Activated T-cell treated with anti-CD3 and anti-CD28 coated beads for 1 hour (primary cell): Measurements from ENCODE around the gene CCDC181.

Source experiments
- DNase-seq: peaks from one replicate; pipeline ENCODE4 v3.0.0-alpha.2; 2020; ENCODE audit warnings: low read depth

Gene CCDC181

DNA sequence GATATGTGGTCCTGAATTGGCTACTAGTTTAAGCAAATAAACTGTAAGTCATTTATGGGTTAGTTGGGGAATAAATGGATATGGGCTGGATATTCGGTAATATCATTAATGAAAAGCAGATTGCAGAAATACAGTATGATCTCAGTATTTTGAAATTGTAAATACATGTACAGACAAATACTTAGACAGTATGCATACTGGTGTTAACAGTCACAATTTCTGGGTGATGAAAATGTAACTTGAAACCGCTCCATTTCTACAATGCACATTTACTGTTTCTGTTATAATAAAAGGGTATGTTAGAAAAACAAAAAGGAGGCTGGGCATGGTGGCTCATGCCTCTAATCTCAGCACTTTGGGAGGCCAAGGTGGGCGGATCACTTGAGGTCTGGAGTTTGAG, 31.3 kb downstream of the CCDC181 start:
- no peak for DNase-seq

DNA sequence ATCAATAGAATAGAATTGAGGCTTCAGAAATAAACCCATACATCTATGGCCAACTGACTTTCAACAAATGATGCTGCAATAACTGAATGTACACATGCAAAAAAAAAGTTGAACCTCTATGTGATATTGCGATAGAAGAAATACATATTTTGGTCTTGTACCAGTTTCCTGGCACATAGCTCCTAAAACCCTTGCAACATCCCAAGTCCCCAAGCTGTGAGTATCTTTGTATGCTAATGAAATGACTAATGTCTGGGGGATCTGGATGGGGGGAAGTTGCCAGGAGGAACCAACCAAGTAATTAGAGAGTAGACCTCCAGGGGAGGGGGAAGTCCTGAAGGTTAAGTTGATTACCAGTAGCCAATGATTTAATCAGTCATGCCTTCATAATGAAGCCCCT, 34.9 kb downstream of the CCDC181 start:
- no peak for DNase-seq

DNA sequence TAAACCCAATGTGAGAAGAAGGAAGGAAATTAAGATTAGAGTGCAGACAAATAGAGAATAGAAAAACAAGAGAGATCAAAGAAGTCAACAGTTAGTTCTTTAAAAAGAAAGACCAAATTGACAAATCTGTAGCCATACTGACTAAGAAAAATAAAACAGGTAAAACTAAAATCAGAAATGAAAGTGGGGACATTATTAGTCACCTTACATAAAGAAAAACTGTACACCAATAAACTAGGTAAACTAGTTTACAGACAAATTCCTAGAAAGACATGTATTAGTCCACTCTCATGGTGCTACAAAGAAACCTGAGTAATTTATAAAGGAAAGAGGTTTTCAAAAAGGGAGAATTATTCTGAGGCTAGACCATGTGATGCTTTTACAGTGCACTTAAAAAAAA, 37.0 kb downstream of the CCDC181 start:
- no peak for DNase-seq

DNA sequence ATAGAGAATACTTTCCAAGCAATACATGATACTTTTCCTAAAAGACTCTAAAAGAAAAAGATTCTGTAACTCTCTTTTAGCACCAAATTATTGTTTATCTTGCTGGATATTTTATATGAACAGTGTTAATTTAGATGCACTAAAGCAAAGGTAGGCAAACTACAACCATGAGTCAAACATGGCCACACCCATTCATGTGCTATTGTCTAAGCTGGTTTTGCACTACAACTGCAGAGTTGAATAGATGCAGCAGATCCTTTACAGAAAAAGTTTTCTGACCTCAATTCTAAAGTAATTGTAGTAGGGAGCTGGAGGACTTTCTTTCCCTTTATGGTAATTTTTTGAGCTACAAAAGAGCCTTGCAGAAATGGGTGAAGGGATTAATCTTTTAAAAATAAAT, 39.9 kb downstream of the CCDC181 start:
- no peak for DNase-seq

DNA sequence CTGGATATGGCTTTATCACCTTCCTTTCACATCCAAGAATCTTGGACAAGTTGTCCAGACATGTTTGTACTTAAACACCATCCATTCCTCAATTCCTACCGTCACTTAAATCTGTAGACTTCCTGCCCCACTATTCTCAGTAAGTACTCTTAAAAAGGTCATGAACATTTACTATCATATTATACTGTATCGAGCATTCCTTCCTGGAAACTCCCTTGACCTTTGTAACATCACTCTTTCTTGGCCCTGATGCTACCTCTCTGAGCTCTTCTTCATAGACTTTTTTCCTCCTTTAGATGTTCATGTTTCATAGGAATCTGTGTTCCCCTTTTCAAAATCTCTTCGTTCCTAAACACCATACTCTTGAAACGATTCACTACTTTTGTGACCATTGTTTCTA, 43.8 kb downstream of the CCDC181 start:
- no peak for DNase-seq

DNA sequence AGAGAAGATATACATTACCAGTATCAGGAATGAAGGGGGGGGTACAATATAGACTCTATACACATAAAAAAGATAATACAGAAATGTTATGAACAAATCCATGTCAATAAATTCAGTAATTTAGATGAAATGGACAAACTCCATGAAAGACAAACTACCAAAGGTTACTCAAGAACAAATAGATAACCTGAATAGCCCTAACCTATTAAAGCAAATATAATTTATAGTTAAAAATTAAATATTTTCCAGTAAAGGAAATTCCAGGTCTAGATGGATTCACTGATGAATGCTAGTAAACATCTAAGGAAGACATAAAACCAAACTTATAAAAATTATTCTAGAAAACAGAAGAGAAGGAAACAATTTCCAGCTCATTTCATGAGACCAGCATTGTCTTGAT, 46.1 kb downstream of the CCDC181 start:
- no peak for DNase-seq

DNA sequence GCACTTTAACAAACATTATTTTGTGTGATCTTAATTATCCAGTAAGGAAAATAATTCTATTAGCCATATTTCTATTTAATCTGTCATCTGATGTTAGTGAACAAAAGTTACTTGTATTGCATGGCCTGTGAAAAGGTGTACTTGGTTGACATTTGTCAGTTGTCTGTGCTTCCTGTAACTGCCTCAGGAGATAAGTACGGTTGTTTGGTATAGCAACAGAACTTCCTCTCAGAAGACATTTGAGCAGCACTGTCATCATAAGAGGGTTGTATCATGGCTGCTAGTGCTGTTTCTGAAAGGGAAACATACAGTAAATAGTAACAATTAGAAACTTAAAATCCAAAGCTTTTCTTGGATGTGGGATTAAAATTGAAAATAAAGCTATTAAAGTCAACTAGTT, 55.9 kb downstream of the CCDC181 start:
- no peak for DNase-seq

DNA sequence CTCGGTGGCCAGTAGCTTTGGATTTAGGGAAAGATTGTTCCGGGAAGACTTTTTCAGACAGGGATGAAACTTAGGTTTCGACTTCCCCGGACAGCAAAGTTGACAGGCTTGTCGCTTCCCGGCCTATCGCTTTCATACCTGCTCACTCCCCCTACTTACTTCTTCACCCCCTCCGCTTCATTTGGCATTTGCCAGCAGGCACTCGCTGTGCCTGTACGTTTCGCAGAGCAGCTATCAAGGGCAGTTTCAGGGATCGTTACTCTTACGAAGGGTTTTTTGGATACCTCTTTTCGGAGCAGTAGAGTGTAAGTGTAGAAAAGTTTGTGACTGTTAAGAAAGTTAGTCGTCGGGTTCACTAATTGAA, 58.9 kb downstream of the CCDC181 start:
- no peak for DNase-seq

DNA sequence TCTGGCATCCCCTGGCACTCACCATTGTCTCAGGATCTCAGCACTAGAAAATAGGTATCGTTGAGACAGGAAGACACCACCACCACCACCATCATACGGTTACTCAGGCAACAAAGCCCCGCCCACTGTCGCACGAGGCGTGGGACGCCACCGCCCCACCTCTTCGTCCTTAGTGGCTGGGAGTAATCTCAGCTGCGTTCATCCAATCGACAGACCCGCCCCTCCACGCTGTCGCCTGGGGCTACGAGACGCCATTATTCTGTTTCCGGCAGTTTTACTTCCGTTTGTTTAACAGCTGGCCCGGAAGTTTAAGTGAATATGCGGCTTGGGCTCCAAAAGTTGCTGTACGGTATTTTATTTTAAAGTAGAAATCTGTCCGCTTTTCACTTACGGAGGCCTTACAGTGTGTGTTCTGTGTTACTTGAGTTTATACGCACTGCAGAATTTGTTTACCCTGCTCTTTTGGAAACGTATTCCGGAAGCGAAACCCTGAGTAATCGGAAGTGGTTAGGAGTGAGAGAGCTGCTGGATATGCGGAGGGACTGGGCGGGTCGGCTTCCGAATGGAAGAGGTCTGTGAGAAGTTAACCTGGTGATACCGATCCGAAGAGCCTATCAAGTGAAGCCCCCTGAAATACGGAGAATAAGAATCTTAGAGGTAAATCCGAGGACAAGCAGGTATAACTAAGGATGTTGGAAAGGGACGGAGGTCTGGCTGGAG, 59.4 kb downstream of the CCDC181 start, which contains the start of the genes BLZF1 and NME7:
BLZF1 (plus strand) TSS at position 510 of the 720 bp plus-strand sequence. CDS start 1,328 bp downstream, outside the sequence.
NME7 (minus strand) TSS at position 112 of the 720 bp plus-strand sequence; CDS start at position 25, 87 bp downstream.
- DNase-seq, result peak; percentile 97

DNA sequence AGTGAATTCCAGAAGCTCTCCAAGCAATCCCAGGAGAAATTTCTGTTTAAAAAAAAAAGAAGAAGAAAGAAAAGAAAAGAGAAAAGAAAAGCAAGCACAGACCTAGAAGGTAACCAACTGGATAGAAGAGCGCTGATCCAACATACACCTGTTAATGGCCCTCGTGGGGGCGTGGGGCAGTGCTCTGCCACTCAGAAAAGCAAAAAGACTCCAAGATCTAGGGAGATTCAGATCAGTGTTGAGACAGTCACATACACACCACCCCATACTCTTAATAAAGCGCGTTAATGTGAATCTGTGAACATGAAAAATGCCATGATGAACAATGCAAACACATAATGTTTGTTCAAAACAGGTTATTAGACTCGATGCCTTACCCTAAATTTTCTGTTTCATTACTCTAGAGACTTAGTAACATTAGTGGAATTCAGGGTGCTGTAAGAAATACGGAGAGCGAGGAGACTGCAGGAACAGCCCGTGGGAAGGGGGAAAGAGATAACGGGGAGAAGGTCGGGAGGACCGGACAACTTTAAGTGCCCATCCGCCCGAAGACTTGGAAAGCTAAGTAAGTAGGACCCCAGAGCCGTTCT, 60.1 kb downstream of the CCDC181 start:
- DNase-seq, result no peak

DNA sequence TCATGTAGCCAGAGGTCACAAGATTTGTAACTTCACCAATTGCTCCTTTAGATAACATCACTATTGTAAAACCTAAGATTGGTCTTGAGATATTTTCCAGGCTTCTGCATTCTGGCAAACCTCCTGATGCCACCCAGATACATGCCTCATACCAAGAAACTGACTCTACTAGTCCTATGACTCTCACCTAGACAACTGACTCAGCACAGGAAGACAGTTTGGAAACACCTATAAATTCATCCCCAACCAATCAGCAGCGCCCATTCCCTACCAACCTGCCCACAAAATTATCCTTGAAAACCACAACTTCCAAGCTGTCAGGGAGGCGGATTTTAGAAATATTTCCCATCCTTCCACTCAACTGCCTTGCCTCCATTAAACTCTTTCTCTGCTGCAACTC, 62.3 kb downstream of the CCDC181 start:
- DNase-seq, result no peak

DNA sequence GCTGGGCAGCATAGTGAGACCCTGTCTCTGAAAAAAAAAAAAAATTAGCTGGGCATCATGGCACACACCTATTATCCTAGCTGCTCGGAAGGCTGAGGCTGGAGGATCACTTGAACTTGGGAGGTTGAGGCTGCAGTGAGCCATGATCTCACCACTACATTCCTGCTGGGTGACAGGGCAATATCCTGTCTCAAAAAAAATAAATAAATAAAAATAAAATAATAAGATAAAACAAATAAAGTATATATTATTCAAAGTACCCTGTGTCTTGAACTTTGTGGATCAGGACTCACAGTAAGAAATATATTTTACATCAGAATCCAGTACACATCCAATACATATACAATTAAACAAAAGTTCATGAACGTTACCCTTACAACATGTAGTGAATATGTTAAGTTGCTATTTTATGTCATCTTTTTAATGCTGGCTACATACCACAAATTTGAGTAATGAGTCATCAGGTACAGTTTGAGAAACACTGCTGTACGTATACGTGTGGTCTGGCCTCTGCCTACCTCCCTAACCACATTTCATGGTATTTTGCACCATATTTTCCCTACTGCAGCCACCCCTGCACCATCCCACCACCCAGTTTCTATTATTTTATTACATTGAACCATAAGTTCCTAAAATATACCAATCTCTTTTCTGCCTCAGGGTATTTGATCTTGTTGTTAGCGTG, 64.1 kb downstream of the CCDC181 start:
- DNase-seq, result no peak

DNA sequence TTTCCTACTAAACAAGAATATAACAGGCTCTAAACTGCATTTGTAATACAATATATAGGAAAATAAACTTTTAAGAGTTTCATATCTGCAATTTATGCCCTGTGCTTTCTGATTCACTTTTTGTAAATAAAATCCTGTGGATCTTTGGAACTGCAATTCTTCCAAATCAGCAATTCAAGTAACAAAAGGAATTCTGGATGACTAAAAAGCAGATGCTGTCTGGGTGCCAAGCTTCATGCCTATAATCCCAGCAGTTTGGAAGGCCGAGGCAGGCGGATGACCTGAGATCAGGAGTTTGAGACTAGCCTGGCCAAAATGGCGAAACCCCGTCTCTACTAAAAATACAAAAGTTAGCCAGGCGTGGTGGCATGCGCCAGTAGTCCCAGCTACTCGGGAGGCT, 66.0 kb downstream of the CCDC181 start:
- no peak for DNase-seq

DNA sequence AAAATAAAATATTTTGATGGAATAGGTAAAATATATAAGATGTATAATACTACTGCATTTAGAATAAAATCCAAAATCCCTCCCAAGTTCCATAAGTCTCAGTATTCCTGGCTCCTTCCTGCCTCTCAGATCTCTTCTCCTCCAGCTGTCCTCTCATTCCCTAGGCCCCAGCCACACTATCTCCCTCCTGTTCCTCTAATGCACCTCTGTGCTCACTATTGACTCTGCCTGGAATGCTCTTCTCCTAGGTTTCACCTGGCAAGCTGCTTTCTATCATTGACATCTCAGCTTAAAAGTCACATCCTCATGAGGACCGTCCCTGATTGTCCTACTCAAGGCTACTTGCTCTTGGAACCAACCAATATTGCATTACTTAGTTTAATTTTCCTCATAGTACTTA, 66.9 kb downstream of the CCDC181 start:
- no peak for DNase-seq

DNA sequence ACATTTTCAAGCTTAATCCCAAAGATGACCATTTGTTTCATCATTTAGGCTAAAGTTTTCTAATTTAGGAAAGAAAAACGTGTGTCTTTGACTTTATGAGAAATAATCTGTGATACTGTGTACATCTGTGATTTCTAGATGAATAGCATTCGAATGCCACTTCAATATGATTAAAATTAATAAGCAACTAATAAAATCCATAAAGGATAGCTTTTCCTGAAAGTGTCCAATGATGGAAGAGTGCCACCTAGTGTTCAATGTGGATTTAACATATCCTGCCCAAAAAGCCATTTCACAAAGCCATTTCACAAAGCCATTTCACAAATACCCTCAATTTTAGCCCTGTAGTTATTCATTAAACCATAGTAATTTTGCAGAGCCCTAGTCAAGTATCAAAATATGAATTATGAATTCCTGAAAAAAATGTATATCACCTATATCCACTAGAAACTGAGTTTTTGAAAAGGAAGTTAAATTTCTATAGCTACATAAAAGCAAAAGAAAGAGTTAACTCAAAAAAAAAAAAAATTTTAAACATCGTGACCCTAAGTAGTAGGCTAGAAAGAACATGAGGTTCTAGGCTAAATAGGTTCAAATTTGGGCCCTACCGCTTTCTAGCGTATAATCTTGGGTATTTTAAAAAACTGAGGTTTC, 78.8 kb downstream of the CCDC181 start:
- DNase-seq, result no peak

DNA sequence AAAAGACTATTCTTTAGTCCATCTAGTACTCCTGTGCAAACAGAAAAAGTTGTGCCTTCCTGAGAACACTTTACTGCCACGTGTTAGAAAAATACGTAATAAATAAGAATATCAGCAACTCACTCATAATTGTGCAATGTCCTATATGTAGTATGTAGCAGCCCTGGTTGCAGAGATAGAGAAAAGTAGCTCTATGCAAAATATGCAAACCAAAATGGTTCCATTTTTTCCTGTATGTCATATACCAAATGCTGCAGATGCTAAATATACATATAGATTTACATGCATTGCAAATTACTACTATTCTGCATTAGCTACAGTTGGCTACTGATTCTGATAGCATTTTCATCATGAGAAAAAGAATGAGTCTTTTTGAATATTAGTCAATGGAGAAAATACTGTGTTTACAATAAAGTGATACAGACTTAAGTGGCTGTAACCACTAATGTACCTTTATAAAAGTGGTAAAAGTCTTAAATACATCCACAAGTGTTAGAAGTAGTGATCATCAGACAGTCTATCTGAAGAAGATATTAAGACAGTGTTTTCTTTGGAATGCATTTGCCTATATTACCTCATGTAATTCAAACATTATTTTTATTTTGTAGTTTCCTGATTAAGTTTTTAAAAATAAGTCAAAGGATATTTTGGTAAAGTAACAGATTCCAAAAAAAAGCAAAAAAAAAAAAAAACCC, 79.4 kb downstream of the CCDC181 start:
- DNase-seq, result no peak

DNA sequence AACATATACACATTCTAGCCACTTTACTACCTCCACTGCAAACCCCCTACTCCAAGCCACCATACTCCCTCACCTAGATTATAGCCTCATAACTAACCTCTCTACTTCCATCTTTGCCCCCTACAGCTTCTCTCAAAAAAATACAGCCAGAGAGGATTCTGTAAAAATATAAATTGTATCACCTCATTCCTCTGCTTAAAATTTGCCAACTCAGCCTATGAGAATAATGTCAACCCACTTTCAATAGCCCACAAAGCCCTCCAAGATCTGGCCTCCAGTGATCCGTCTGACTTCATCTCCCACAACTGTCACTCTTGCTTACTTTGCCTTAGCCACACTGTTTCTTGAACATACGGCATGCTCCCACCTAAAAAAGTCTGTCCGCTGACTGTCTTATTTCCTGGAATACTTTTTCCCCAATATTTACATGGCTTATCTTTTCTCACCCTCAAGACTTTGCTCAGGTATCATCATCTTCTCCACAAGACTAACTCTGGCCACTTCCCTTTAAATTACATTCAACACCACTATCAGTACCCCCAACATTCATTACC, 81.2 kb downstream of the CCDC181 start:
- no peak for DNase-seq

DNA sequence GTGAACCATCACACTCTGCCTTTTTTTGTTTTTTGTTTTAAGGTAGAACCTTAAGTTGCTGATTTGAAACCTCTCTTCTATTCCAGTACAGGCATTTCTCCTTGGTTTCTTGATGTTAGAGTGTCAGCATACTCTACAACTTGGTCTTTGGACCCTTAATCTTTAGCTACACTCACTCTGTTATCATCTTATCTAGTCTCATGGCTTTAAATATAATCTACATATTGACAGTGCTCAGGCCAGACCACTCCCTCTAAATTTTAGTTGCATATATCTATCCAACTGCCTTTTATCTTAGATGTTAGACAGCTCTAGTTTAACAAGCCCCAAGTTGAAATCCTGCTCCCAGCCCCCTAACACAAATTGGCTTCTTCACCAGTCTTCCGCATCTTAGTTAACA, 81.8 kb downstream of the CCDC181 start:
- DNase-seq, result no peak
